HTERT RPE-1 (cell line): Measurements from ENCODE around the gene CARD9.
"Not testable (repeated sequence)": the region's sequence is repeated elsewhere in the genome, so short reads cannot be mapped to it uniquely, and the experiment has no call there.

Experiments
- in situ Hi-C: fragments of 300-500 bp; cut with MboI; formaldehyde crosslinking; loops from 4 replicates; pipeline ENCODE4 v1.14.3; 2020; ENCODE audit warnings: low sequenced_read_pairs

CARD9 gene

DNA sequence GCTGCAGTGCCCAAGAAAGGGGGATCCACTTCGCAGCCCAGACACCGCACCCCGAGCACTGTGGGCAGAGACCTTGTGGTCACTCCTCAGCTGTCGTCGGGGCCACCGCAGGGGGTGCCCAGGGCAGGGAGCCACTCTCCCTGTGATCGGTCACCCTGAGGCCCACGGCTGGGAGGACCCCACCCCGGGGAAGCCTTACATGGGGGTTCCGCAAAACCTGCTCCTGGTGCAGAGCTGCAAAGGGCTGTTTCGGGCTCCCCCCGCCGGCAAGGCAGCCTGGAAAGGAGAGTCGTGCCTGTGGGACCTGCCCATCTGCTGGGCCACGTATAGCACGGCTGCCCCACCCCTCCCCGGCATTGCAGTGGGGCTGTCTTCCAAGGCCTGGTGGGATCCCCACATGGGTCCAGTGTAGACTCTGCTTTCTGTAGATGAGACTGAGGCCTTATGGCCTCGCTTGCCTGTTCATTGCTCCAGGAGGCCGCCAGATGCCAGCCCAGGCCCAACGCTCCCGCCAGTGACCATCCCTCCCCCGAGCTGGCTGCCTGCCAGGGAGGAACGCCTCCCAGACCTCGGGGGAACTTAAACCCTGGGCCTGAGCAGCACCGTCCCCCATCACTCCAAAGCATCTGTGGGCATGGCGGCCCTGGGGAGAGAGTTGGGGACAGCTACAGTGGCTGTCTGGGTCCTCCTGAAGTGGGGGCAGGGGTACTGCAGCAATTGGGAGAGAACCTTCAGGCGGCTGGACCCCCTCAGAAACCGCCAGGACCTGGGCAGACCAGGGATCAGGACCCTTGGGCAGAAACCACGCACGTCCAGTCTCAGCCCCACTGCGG lies 8.3 kb downstream of the CARD9 start:
- in situ Hi-C loops: no loop called here

- in situ Hi-C loops: no loop called here
Observed at GRCh38 chr9:136363949-136364748, 9.3 kb downstream of the CARD9 start.

GRCh38 chr9:136363106-136363948 lies 10.1 kb downstream of the CARD9 start, which contains the start of gene DNLZ:
Gene DNLZ (minus strand): TSS chr9:136363744. CDS start chr9:136363714, 30 bp downstream.
- in situ Hi-C loops: no loop called here

GRCh38 chr9:136362450-136362784 lies 11.1 kb downstream of the CARD9 start:
- in situ Hi-C loops: no loop called here

DNA sequence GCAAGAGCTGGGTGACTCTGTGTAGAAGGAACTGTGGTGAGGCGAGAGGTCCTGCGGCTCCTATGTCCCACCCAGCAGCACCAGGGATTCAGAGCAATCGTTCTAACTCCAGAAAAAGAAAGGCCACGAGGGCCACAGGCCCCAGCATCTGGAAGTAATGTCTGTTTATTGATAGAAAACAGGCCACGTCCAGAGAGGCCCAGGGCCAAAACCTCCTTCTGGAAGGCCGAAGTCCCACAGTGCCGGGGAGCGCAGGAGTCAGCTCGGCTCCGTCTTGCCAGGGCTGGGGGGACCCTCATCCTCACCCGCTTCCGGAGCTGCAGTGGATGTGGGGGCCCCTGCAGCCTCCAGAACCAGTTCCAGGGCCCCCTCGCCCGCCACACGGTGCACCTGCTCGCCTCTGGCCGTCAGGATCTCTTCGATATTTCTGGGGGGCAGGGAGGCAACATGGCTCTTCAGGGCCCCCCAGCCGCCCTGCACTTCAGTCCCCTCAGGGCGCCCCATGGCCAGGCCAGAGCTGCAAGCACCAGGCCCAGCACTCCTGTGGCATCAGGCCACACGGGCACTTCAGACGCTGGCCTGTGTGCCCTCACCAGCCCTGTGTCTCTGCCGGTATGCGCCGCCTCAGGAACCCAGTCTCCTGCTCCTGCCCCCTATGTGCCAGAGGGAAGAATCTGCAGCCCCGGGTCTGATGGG lies 11.6 kb downstream of the CARD9 start:
- in situ Hi-C loops: no loop called here

- in situ Hi-C loops: no loop called here
Observed at GRCh38 chr9:136361047-136361753, 12.3 kb downstream of the CARD9 start.

DNA sequence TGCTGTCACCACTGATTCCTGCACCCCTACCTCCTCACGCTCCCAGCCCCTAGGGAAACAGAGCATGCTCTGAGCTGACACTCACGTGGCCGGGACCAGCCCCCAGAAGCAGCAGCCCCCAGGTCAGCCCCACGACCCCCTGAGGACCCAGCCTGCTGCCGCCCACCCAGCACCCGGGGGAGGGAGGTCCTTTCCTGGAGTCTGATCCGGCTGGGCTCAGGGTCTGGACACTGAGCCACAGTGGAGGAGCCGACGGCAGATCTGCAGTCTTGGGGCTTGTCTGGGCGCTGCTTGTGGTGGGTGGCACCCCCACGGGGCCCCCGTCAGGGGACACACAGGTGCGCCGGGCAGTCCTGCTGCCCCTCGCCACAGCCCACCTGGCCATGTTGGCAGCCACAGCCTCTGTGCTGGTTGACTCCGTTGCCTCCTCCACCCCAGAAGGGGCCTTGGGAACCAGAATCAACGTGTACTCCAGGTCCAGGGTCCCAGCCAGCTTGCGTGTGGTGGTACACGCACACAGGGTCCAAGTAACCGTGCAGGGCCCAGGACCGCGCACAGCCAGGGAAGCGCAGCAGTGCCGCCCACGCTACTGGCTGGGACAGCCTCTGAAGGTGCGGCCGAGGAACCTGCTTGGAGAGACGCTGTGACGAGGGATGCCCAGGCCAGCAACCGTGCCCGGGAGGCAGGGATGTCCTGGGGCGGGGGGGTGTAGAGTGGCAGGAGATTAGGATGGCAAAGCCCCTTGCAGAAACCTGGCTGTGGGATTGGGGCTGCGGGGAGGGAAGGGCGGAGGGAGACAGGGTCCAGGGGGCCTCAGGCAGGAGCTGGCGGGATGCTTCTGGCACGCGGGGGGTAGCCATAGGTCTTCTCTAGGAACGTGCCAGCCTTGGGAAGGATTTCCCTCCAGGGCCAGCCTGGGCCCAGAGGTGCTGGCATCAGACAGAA lies 13.4 kb downstream of the CARD9 start:
- in situ Hi-C loops: no loop called here

GRCh38 chr9:136358888-136359287 lies 14.6 kb downstream of the CARD9 start:
- in situ Hi-C loops: no loop called here

GRCh38 chr9:136358016-136358415 lies 15.5 kb downstream of the CARD9 start:
- in situ Hi-C loops: no loop called here

DNA sequence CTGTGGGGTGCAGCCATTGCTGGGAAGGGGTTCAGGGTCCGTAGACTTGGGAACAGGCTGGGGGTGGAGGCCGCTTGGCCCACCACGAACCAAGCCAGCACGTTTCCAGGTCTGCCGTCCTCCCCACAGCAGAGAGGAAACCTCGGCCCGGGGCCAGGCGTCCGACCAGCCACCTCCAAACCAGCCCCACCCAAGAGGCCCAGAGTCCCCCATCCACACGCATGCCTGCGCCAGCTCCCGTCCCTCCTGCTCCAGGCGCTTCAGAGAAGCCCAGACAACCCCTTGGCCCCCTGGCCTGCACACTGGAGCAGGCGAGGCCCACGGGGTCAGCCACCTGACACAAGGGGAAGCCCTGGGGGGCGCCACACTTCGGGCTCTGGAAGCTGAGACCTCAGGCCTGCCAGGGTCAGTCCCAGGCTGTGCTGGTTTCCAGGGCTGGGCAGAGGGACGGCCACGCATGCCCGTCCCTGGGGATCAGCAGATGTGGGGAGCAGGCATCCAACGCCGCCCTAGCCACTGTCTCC lies 16.2 kb downstream of the CARD9 start:
- in situ Hi-C loops: no loop called here

DNA sequence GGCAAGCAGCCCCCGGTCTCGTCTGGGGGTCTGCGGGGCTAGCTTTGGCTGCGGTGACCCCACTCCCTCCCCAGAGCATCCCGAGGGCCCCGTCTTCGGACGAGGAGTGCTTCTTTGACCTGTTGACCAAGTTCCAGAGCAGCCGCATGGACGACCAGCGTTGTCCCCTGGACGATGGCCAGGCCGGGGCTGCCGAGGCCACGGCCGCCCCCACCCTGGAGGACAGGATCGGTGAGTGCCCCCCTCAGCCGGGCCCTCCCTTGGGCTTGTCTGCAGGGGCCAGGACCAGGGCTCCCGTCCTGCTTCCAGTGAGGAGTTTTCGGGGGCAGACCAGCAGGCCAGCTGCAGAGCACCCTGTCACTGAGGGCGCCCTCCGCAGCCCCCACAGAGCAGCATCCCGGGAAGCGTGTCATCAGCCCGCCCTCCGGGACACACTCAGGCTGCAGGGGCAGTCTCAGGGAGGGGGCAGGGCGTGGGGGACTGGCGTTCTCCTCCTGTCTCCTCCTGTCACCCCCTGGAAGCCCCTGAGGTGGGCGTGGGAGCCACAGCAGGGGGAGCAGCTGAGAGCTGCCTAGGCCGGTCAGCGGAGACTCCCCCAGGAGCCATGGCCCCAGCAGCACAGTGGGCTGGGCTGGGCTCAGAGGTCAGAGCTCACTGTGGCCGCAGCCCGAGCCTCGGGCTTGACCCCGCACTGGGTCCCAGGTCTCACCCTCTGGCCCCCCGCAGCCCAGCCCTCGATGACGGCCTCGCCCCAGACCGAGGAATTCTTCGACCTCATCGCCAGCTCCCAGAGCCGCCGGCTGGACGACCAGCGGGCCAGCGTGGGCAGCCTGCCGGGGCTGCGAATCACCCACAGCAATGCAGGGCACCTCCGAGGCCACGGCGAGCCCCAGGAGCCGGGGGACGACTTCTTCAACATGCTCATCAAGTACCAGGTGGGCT lies 17.6 kb downstream of the CARD9 start:
- in situ Hi-C loops: no loop called here

- in situ Hi-C loops: no loop called here
Observed at GRCh38 chr9:136354592-136355085, 18.8 kb downstream of the CARD9 start.

DNA sequence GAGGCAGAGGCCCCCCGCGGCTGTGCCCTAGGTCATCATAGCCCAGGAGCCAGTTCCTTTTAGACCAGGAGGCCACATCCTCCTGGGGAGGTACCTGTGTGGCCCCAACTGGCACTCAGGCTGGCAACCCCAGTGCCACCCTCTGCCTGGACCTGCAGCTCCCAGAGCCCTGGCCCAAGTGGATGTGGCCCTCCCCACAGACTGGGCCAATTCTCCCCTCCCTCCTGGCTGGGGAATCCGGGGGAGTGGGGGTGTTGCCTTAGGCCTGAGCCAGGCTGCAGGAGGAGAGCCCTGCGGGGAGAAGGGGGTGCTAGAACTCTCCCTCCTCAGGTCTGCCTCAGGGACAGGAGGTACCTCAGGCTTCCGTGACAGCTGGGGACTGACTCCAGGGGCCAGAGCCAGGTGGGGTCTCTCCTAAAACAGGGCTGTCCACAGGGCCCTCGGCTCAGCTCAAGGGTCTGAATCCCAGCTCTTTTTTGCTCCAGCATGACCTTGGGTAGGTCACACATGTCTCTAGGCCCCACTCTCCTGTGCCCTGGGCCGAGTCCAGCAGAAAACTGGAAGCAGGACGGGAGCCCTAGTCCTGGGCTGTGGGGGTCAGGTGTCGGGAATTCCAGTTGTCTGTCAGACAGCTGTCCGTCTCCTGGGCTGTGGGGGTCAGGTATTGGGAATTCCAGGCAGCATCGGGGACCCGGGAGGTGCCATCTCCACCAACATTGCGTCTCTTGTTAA lies 19.5 kb downstream of the CARD9 start:
- in situ Hi-C loops: no loop called here

DNA sequence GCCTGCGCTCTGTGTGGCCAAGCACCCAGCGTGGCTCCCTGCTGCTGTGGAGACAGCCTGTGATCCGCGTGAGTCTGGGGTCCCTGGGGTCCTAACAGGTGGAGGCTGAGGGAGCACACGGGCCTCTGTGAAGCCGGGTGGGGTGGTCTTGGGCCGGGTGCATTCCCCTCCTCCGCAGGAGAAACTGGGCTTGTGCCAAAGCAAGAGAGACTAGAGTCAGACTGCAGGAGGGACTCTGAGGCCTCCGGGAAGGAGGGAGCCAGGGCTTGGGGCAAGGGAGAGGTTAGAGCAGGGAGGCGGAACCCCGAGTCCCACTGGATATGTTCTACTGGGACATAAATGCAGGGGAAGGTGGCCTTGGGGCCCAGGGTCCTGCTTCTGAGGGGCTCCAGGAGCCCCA lies 20.4 kb downstream of the CARD9 start:
- in situ Hi-C loops: no loop called here

DNA sequence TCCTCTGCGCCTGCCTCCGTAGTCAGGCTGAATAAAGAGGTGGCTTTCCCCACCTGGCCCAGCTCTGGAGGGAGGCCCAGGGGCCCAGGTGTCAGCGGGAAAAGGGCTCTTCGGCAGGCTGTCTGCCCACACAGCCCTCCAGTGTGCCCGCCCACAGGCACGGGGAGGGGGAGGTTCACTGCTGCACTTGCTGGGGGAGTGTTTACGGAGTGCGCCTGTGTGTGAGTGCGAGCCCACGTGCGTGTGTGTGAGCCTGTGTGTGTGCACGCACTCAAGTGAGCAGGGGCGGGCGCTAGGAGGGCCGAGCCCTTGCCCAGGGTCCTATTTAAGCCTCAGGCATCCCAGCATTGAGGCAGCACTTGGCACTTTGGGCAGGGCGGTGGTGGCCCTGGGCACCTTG lies 20.8 kb downstream of the CARD9 start:
- in situ Hi-C loops: no loop called here

- in situ Hi-C loops: not testable (repeated sequence)
Observed at GRCh38 chr9:136351868-136352267, 21.6 kb downstream of the CARD9 start.
